Left cardiac atrium (tissue), 4 donors: Measurements from ENCODE around the gene ACTN1. TPM values are rescaled to one million over a fixed set of nuclear protein-coding genes. Genes with fewer than 3 reads are reported as not detected.

Source experiments
- ATAC-seq, 2 donors: fragments of 200-7000 bp; cut with Tn5 transposase; one replicate each; pipeline ENCODE4 v1.9.1; 2020; ENCODE audit warnings: mild to moderate bottlenecking in 2 of 2, moderate library complexity in 2 of 2
- DNase-seq: peaks from one replicate; pipeline ENCODE4 v3.0.0-alpha.2; 2020
- intact Hi-C, 2 donors: fragments of 100-400 bp; cut with DNase I; formaldehyde crosslinking; loops; one replicate each; pipeline versions ENCODE4 v1.14.1 to v1.15.1; 2022 to 2023
- total RNA-seq, 2 donors: library from RNA; stranded (reverse); fragmentation: NEBNext Ultra II Directional; extraction: Animal tissue kit (Norgen Biotek cat#: 25700); gene quantifications; one replicate each; pipeline ENCODE4 v1.2.1, GENCODE V29; 2021
- donor health status: DM: no; HTN: yes; CAD: no.
- donor health status: DM: no; HTN: yes; CAD: no; lungs with severe emphysema.
- donor health status: DM: yes; HTN: yes; CAD: no.
- donor health status: Dilated cardiomyopathy.

Gene ACTN1
- total RNA-seq, 2 donors from 2014 or later = 160 to 319 TPM

- DNase-seq (no peak), ATAC-seq (no peak)
- intact Hi-C loops = no loop called here
Observed at GRCh38 chr14:68995731-68996130, 16.6 kb upstream of the ACTN1 start.

DNA sequence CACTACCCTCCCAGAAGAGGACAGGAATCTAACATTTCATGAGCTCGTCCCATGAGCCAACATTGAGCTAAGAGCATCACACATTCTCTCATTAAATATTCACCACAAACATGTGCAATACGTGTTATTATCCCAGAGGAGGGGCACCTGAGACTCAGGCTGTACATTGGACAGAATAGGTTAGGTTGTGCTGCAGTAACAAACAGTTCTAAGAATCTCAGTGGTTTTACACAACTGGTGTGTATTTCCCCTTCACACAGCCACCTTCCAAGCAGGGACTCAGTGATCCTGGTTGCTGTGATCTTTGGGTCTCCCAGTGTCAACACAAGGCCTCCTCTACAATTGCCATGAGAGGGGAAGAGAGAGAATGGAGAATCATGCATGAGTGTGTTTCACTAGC lies 15.0 kb upstream of the ACTN1 start:
- ATAC-seq (no peak), DNase-seq (no peak)
- intact Hi-C loops = no loop called here

DNA sequence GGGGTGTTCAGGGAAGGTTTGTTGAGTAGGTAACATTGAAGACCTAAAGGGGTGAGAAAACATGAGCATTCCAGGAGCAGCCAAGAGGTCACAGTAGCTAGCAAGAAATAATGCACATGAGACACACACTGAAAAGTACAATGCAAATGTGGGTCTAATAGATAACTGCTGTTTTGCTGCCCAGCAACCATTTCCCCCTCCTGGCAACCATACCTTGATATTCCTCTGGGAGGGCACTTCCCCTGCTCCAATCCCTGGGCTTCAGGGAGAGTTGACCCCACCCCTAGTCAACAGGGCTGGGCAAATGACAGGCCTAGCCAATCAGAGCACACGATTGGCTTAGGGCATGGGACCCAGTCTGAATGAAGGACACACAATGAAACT lies 8.5 kb upstream of the ACTN1 start:
- peak in 1 of 2 donors; percentile 36 for ATAC-seq
- intact Hi-C loops = no loop called here

GRCh38 chr14:68986926-68987652 lies 8.0 kb upstream of the ACTN1 start:
- no peak for DNase-seq
- peak in 1 of 2 donors; percentile 62 for ATAC-seq
- intact Hi-C loops = no loop called here

More for the DNA sequence above, 8.5 kb upstream of the ACTN1 start:
- DNase-seq = no peak

DNA sequence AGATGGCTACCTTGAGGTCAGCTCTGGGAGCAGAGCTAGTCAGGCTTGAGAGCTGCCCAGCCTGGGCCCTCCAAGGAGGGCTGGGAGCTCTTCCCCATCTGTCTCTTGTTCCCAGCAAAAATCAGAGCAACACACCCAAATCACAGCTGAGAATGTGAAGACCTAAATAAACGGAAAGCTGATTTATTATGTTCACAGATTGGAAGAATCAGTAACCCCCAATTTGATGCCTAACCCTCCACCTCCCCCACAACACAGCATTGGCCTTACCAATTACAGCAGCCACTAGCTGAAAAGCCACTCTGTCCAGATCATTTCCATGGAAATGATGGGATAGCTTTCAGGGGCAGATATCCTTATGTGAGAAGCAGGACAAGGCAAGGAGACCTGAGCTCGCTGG lies 7.1 kb upstream of the ACTN1 start:
- ATAC-seq = no peak
- DNase-seq = no peak
- intact Hi-C loops = no loop called here

GRCh38 chr14:68984686-68985085 lies 5.6 kb upstream of the ACTN1 start:
- intact Hi-C loops = no loop called here
- DNase-seq (no peak), ATAC-seq (no peak)

DNA sequence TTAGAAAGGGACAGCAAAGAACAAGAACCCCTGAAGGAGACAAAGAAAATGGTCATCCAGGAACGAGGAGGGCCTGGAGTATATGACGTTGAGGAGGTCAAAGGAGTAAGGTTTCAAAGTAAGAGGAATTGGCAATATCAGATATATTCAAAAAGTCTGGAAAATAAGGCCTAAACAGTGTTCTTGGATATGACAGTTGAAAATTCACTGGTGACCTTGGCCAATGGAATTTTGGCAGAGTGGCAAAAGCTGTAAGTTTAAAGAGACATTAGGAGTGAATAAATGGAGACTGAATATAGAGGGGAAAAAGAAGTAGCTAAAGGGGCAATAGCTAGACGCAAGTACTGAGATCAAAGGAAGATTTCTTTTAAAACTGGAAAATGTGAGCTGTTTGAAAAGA lies 4.1 kb upstream of the ACTN1 start:
- intact Hi-C loops = no loop called here
- DNase-seq (no peak), ATAC-seq (no peak)

DNA sequence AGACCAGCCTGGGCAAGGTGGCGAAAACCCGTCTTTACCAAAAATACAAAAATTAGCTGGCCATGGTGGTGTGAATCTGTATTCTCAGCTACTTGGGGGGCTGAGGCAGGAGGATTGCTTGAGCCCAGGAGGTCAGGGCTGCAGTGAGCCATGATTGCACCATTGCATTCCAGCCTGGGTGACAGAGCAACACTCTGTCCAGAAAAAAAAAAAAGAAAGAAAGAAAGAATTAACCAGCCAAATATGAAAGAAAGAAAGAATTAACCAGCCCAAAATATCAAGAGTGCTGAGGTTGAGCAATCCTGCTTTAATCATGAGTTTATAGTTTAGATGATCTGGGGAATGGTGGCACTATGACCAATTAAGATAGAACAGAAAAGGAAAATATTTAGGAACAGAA lies 3.5 kb upstream of the ACTN1 start:
- DNase-seq (no peak), ATAC-seq (no peak)
- intact Hi-C loops = no loop called here

DNA sequence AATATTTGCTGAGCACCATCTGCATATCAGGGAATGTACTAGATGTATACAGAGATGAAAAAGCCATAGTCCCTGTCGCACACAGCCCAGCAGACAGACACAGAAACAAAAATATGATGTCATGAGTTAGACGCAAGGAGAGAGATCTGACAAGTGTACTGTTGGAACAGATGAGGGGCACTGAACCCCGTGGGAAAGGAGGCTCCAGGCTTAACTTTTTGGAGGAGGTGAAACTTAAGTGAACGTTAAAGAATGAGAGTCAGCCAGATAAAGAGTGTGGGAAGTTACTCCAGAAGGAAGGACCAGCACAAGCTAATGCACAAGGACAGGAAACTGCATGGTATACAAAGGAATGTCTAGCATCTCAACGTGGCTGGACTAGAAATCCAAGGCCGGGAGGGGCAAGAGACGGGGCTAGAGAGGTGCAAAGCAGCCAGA lies 2.5 kb upstream of the ACTN1 start:
- intact Hi-C loops = no loop called here
- ATAC-seq (no peak), DNase-seq (no peak)

DNA sequence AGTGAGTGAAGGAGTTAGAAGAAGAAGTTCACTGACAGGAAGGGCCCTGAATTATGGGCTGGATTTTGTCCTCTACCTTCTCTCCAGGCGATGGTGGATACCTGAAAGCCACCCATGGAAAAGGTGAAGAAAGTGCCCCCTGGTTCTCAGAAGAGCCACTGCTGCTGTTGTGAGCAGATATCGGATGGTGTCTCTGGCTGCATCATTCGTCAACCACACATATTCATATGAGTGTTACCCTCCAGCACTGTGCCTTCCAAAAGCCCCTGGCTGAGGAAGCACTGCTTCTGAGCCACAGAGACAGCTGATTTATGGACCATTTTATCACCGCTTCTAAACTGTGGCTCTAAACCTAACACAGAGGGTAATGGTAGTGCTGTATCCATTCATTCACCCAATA lies 2.0 kb upstream of the ACTN1 start:
- DNase-seq (no peak), ATAC-seq (no peak)
- intact Hi-C loops = no loop called here

- peak; percentile 11 to 19 for ATAC-seq
- intact Hi-C loops = loop anchor here (5.0 to 10.0 kb wide), 4 partner anchors 38 to 77 kb away; no protein-coding TSS in a partner anchor
Observed at GRCh38 chr14:68979722-68980451, 785 bp upstream of the ACTN1 start.

DNA sequence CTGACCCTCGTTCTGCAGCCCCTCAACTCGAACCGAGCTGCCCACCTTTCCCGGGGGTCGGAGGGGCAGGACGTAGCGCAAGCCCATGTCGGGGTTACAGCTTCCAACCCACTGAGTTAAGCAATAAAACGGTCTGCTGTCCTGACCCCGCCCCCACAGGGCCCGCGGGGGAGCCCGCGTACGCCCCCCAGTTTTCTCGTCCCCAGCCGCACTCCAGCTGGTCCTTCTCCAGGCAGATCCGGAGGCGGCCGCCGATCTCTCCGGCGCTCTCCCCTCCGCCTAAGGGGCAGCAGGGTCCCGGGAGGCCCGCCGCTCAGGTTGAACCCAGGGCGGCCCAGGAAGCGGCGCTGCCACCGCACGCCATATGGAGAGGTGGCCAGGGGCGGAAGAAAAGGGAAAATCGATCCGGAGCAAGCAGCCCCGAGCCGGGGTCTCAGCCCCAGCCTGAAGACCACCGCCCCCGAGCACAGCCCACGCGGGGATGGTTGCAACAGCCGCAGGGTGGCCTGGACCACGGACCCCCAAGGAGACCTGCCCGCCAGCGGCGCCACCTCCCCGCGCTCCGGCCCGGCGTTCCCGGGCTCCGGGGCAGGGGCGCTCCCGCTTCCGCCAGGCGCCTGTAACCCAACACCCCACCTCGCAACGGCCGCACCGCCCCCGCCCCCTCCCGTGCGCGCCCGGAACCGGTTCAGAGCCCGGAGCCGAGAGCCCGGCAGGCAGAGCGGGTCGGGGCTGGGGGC lies 760 bp downstream of the ACTN1 start:
- ATAC-seq (peak; percentile 58 to 62), DNase-seq (peak; percentile 71)
- intact Hi-C loops = loop anchor here (5.0 to 10.0 kb wide), 4 partner anchors 36 to 79 kb away; no protein-coding TSS in a partner anchor

More at GRCh38 chr14:68979722-68980451, 785 bp upstream of the ACTN1 start:
- DNase-seq = peak; percentile 74

GRCh38 chr14:68977718-68978171 lies 1.4 kb downstream of the ACTN1 start:
- intact Hi-C loops = loop anchor here (5.0 to 10.0 kb wide), 4 partner anchors 35 to 80 kb away; no protein-coding TSS in a partner anchor
- ATAC-seq (peak; percentile 13 to 28), DNase-seq (peak; percentile 79)

DNA sequence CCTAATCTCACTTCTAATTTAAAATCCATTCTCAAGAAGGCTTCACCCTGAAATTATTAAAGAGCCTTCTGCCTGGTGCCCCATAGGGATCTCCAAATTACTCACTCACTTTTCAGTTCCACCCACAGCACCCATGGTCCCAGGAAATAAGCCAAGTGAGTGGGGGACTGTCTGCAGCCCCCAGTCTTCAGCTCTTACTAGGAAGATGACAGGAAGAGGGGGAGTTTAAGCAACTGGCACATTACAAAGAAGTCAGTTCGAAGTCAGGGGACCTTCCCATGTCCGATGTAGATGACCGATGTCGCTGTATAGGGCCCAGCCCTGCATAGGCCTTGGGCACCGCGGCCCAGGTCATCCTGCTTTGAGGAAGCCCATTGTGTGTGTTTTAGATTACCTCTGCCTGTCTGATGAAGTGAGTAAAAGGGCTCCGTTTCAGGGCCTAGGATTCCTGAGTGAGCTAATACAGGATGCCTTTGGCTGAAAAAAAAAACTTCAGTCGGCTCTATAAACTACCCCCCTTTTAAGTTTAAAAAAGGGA lies 1.9 kb downstream of the ACTN1 start:
- peak in 1 of 2 donors; percentile 1 for ATAC-seq
- intact Hi-C loops = loop anchor here (5.0 to 10.0 kb wide), 4 partner anchors 35 to 80 kb away; no protein-coding TSS in a partner anchor
- no peak for DNase-seq

DNA sequence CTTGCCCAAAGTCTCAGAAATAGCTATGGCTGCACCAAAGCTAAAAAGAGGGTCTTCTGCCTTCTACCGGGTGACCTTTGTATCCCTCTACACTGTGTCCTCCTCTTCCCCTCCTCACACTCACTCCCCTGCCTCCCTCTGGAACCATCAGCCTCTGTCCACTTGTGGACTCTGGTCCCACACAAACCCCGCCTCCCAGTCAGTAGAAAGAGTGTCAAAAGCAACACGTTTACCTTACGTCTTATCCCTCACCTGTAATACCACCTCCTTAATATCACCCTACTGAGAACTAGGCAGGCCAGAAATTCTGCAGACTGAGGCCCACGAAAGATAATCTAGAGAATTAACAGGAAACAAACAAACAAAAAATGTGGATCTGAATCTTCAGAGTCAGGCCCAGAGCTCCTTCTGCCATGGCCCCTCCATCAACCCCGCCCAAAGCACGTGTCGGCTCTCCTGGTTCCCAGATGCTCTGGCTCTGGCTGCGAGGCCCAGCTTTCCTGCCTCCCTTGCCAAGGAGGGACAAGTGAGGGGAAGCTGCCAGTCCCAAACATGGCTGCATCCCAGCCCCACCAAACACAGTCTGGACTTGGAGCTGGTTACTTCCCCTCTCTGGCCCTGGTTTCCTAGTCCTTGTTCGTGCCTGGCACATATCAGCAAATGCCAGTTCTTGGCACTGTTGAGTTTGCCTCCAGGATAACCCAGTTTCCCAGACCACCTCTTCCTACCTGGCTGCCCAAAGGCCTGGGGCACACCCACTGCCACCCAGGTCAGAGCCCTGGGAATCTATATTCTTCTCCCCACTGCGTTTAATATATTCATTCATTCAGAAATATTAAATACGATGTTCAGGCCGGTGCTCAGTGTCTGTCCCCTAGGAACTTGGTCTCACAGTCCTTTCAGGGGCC lies 2.7 kb downstream of the ACTN1 start:
- peak; percentile 78 for DNase-seq
- intact Hi-C loops = loop anchor here (5.0 to 10.0 kb wide), 4 partner anchors 34 to 81 kb away; no protein-coding TSS in a partner anchor
- peak in 1 of 2 donors; percentile 0 for ATAC-seq

DNA sequence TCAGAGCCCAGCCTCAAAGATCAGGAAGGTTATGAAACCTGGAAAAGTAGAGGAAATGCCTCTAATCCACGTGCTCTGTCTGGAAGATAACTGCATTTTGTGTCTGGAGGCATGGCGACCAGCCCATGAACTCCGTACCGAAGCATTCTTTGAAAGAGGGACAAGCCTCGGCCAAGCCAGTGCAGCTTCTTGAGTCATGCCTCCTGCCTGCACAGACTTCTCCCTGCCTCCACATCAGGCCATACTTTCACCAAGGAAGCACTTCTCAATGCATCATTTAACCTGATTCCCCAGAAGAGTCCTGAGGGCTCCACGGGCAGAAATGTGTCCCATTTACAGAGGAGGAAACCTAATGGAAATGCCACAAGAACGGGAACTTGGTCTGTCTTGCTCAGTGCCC lies 3.4 kb downstream of the ACTN1 start:
- DNase-seq = peak; percentile 66
- intact Hi-C loops = loop anchor here (5.0 to 10.0 kb wide), 4 partner anchors 33 to 82 kb away; no protein-coding TSS in a partner anchor

DNA sequence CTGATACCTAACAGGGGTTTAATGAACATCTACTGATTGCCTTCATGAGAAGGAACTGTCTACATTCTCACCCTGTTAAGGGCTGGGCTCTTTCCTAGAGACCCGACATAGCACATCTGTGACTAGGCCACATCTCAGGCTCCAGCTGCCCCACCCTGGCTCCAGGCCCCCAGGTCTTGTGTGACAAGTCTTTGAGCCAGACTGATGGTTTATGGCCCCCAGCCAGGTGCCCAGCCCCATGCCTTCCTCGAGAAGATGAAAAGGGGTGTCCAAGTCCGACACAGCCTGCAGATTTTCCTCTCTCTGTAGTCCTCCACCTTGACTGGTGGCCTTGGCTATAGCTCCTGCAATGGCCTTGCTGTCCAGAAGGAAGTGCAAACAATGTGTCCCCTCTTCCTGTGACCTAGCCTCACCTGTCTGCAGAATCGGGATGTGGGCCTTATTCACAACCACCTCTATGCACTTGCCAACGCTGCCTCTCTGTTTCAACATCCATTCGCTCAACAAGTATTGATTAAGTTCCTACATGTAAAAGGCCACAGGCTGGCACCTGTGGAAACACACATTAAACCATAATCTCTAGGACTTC lies 4.2 kb downstream of the ACTN1 start:
- intact Hi-C loops = loop anchor here (5.0 to 10.0 kb wide), 4 partner anchors 33 to 82 kb away; no protein-coding TSS in a partner anchor
- no peak for ATAC-seq
- no peak for DNase-seq

More for the DNA sequence above, 3.4 kb downstream of the ACTN1 start:
- no peak for ATAC-seq
